B cell (primary cell): ENCODE results near the gene PVALEF. TPM values are rescaled to one million over a fixed set of nuclear protein-coding genes. Genes with fewer than 3 reads are reported as not detected.

Experiments used
- ATAC-seq: fragments of 200-7000 bp; cut with Tn5 transposase; one replicate; pipeline ENCODE4 v1.10.0; 2021; ENCODE audit warnings: low read depth, mild to moderate bottlenecking, moderate number of reproducible peaks, moderate library complexity
- CTCF ChIA-PET: fragments of 350-600 bp; sonication (Branson Sonifier 250); formaldehyde crosslinking; loops from one replicate; lab custom pipeline; 2021; ENCODE audit warnings: antibody characterized with exemption, inconsistent platforms; lab: Charles Lee
- POLR2A ChIA-PET: fragments of 350-600 bp; sonication (Branson Sonifier 250); formaldehyde crosslinking; loops from one replicate; lab custom pipeline; 2021; ENCODE audit warnings: antibody characterized with exemption; lab: Charles Lee
- DNase-seq: peaks from one replicate; pipeline ENCODE4 v3.0.0; 2013
- H2AFZ ChIP-seq: 2 replicates; pipeline ENCODE4 v1.6.1; 2012; ENCODE audit warnings: mild to moderate bottlenecking, low read depth, low read length; ENCODE audit not compliant: insufficient read depth, poor library complexity, severe bottlenecking
- H3K27ac ChIP-seq, 2 donors: 1 replicate in 1 of 2; 2 replicates in 1 of 2; pipeline ENCODE4 v1.5.1; 2012 to 2013; ENCODE audit warnings: low read length in 2 of 2, mild to moderate bottlenecking in 2 of 2, moderate library complexity in 1 of 2
- H3K27me3 ChIP-seq, 4 experiments: fragments of 200-600 bp in 1 of 4; sonication (generic) in 1 of 4; replicated peaks in 1 of 4; 1 replicate in 2 of 4; 2 replicates in 2 of 4; pipeline versions ENCODE4 v1.6.1 to v1.7.0; 2013 to 2016; ENCODE audit warnings: low read length in 3 of 4, mild to moderate bottlenecking in 2 of 4, mixed read lengths in 1 of 4, moderate library complexity in 1 of 4; ENCODE audit not compliant: insufficient read depth in 4 of 4, control insufficient read depth in 3 of 4; ENCODE audit errors: control extremely low read depth in 1 of 4
- H3K36me3 ChIP-seq, 2 experiments: replicated peaks in 1 of 2; 1 replicate in 1 of 2; 2 replicates in 1 of 2; pipeline versions ENCODE4 v1.6.1 to v1.7.1; 2013; ENCODE audit warnings: low read length in 1 of 2; ENCODE audit not compliant: insufficient read depth in 2 of 2, control insufficient read depth in 1 of 2; ENCODE audit errors: control extremely low read depth in 1 of 2, extremely low read depth in 1 of 2
- H3K4me1 ChIP-seq, 2 donors: fragments of 200-600 bp in 1 of 2; sonication (generic) in 1 of 2; 1 replicate in 1 of 2; 2 replicates in 1 of 2; pipeline versions ENCODE4 v1.5.1 to v1.6.1; 2013 to 2017; ENCODE audit warnings: low read length in 2 of 2; ENCODE audit not compliant: control insufficient read depth in 2 of 2, insufficient read depth in 2 of 2
- H3K4me2 ChIP-seq: replicated peaks from 2 replicates; pipeline ENCODE3; 2012; ENCODE audit warnings: mild to moderate bottlenecking, low read depth, low read length; ENCODE audit not compliant: poor library complexity, severe bottlenecking
- H3K4me3 ChIP-seq, 5 experiments: fragments of 200-600 bp in 1 of 5; sonication (generic) in 1 of 5; 1 replicate in 3 of 5; 2 replicates in 2 of 5; pipeline versions ENCODE4 v1.5.1 to v1.7.0; 2011 to 2016; ENCODE audit warnings: low read length in 4 of 5, mild to moderate bottlenecking in 4 of 5, low read depth in 2 of 5, control low read depth in 1 of 5, moderate library complexity in 1 of 5; ENCODE audit not compliant: insufficient read depth in 1 of 5; ENCODE audit errors: control extremely low read depth in 1 of 5, extremely low read depth in 1 of 5
- H3K79me2 ChIP-seq: fragments of 200-600 bp; sonication (generic); one replicate; pipeline ENCODE4 v1.6.0; 2016; ENCODE audit warnings: low read length; ENCODE audit not compliant: control insufficient read depth, insufficient read depth
- H3K9ac ChIP-seq: fragments of 200-600 bp; sonication (generic); 2 replicates; pipeline ENCODE4 v1.6.1; 2017; ENCODE audit warnings: mild to moderate bottlenecking, low read length, moderate library complexity
- H3K9me3 ChIP-seq, 3 donors: one replicate each; pipeline versions ENCODE4 v1.6.1 to v1.7.1; 2013; ENCODE audit warnings: low read length in 2 of 3; ENCODE audit not compliant: control insufficient read depth in 2 of 3, insufficient read depth in 1 of 3; ENCODE audit errors: control extremely low read depth in 1 of 3
- H4K20me1 ChIP-seq: 2 replicates; pipeline ENCODE4 v1.6.0; 2012; ENCODE audit warnings: mild to moderate bottlenecking, low read length; ENCODE audit not compliant: insufficient read depth, control insufficient read depth, poor library complexity, severe bottlenecking
- H3K27ac Mint-ChIP-seq: one replicate; pipeline ENCODE4 v1.8.0; 2021; ENCODE audit warnings: mixed read lengths
- H3K27me3 Mint-ChIP-seq: one replicate; pipeline ENCODE4 v1.8.0; 2021; ENCODE audit warnings: mixed read lengths
- H3K4me1 Mint-ChIP-seq: one replicate; pipeline ENCODE4 v1.8.0; 2021; ENCODE audit warnings: mixed read lengths
- H3K4me3 Mint-ChIP-seq: one replicate; pipeline ENCODE4 v1.8.0; 2021; ENCODE audit warnings: mixed read lengths
- H3K9me3 Mint-ChIP-seq: one replicate; pipeline ENCODE4 v1.8.0; 2022; ENCODE audit warnings: mixed read lengths; ENCODE audit not compliant: insufficient read depth
- EZH2 ChIP-seq: IDR thresholded peaks from 2 replicates; pipeline ENCODE4 v1.6.1; 2012; ENCODE audit warnings: borderline replicate concordance, low read depth, mild to moderate bottlenecking, moderate library complexity, low read length; ENCODE audit not compliant: insufficient read depth, poor library complexity, severe bottlenecking
- WGBS: methylation state at CpG from one replicate; pipeline ENCODE4 v1.1.5; 2013; ENCODE audit warnings: missing lambda C conversion rate; ENCODE audit not compliant: insufficient coverage; 5-methylcytosine and 5-hydroxymethylcytosine counted together
- intact Hi-C: fragments of 100-400 bp; cut with micrococcal nuclease; formaldehyde crosslinking; loops from one replicate; pipeline ENCODE4 v1.10.0; 2022
- polyA plus RNA-seq: library from polyadenylated mRNA; depleted of rRNA; stranded (reverse); fragments of >200 nt; gene quantifications from 2 replicates; pipeline ENCODE4 v1.2.3, GENCODE V29; 2012
- total RNA-seq, 2 donors: library from RNA; stranded (reverse); fragments of 120-200 nt in 1 of 2; gene quantifications; 1 replicate in 1 of 2; 2 replicates in 1 of 2; pipeline versions ENCODE4 v1.2.3 to v1.2.4, GENCODE V29; 2013 to 2022
- TF ChIP-seq, protein P1 (sequence below): fragments of 200-600 bp; IDR thresholded peaks from one replicate; pipeline ENCODE4 v1.8.0; 2022; ENCODE audit warnings: antibody characterized with exemption, mild to moderate bottlenecking

Gene PVALEF
- total and polyA plus RNA-seq, 2 donors (not counting 1 experiment from before 2014, with no cell fraction given) = not detected

DNA sequence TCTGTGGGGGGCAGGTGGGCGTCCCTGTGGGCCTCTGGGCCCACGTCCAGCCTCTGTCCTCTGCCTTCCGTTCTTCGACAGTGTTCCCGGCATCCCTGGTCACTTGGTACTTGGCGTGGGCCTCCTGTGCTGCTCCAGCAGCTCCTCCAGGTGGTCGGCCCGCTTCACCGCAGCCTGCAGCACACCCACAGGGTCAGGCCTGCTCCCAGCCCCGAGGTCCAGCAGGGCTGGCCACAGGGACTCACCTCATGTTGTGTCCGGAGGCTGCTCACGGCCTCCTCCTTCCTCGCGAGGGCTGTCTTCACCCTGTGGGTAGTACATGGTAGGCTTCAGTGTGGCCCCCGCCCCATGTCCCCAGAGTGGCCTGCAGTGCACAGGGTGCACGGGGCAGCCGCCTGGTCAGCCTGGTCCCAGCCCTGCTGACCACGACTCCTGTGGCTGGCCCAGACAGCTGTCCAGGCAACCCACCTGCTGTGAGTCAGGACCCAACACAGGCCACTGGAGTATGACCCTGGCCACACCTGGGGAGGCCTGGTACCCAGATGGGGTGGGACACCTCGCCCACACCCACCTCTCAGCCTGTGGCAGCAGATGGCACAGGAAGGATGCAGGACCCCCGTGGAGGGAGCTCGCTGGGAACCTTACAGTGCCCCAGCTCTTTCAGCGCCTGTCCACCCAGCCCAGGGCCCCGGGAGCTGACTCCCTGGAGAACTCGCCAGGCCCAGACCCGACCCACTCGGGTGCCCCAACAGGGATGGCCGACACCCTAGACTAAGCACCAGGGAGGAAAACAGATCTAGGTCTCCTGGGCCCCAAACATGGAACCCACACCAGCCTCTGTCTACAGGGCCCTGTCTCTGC is 24.6 kb downstream of the PVALEF start:
- CTCF ChIA-PET = interaction anchor here (1.2 kb wide), 1 partner anchor 10 kb away, joined by 3 read pairs; no protein-coding TSS in a partner anchor
- H3K9me3 Mint-ChIP-seq = no peaks in the 10 kb centered on the region
- H3K27me3 Mint-ChIP-seq = no peaks in the 10 kb centered on the region
- no peaks in the 10 kb centered on the region for H3K79me2 ChIP-seq
- H3K27me3 ChIP-seq = no peaks in the 10 kb centered on the region
- H2AFZ ChIP-seq = no peak overlapping the region
- no peak overlapping the region for H3K4me2 ChIP-seq
- ATAC-seq (no peak), DNase-seq (no peak)
- H3K27ac ChIP-seq = no peak overlapping the region
- no peaks in the 10 kb centered on the region for H4K20me1 ChIP-seq
- no peak overlapping the region for H3K9ac ChIP-seq
- no peaks in the 10 kb centered on the region for H3K36me3 ChIP-seq
- intact Hi-C loops = no loop called here
- no peaks in the 10 kb centered on the region for H3K4me1 ChIP-seq
- H3K9me3 ChIP-seq = no peaks in the 10 kb centered on the region
- POLR2A ChIA-PET = no interaction called here
- no peak overlapping the region for H3K4me3 ChIP-seq
- no peak overlapping the region for H3K4me3 Mint-ChIP-seq
- H3K27ac Mint-ChIP-seq = no peak overlapping the region
- no peaks in the 10 kb centered on the region for H3K4me1 Mint-ChIP-seq
- WGBS = 95% methylated on average over 27 of the region's 27 CpGs
- no peak for TF ChIP-seq EZH2
- TF ChIP-seq, protein P1, sequence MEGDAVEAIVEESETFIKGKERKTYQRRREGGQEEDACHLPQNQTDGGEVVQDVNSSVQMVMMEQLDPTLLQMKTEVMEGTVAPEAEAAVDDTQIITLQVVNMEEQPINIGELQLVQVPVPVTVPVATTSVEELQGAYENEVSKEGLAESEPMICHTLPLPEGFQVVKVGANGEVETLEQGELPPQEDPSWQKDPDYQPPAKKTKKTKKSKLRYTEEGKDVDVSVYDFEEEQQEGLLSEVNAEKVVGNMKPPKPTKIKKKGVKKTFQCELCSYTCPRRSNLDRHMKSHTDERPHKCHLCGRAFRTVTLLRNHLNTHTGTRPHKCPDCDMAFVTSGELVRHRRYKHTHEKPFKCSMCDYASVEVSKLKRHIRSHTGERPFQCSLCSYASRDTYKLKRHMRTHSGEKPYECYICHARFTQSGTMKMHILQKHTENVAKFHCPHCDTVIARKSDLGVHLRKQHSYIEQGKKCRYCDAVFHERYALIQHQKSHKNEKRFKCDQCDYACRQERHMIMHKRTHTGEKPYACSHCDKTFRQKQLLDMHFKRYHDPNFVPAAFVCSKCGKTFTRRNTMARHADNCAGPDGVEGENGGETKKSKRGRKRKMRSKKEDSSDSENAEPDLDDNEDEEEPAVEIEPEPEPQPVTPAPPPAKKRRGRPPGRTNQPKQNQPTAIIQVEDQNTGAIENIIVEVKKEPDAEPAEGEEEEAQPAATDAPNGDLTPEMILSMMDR = no peak

DNA sequence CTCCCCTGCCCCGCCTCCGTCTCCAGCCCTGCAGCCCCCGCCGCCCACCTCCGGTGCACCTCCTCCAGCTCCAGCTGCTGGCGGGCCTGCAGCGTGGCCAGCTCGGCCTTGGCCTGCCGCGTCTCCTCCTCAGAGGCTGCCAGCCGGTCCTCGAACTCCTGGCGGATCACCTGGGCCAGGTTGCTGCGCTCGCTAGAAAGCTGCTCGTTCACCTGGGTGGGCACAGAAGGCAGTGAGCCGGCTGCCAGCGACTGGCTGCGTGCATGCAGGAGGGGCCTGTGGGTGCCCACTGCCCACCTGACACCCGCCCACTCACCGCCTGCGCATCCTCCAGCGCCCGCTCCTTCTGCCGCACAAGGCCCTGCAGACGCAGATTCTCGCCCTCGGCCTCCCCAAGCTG is 25.3 kb downstream of the PVALEF start:
- 97% methylated on average over 28 of the region's 28 CpGs for WGBS
- H3K9ac ChIP-seq = no peak overlapping the region
- no peak overlapping the region for H3K4me2 ChIP-seq
- TF ChIP-seq, protein P1 = no peak
- no peak for TF ChIP-seq EZH2
- no peak overlapping the region for H3K4me3 Mint-ChIP-seq
- no peaks in the 10 kb centered on the region for H3K4me1 Mint-ChIP-seq
- ATAC-seq (no peak), DNase-seq (no peak)
- peaks cover 0 to 2% of the 10 kb centered on the region in 2 experiments for H3K36me3 ChIP-seq
- no peaks in the 10 kb centered on the region for H3K9me3 ChIP-seq
- CTCF ChIA-PET = interaction anchor here (0.6 to 1.2 kb wide), 2 partner anchors 9 to 434 kb away, joined by 3 read pairs; no protein-coding TSS in a partner anchor
- H3K4me1 ChIP-seq = no peaks in the 10 kb centered on the region
- no peak overlapping the region for H3K27ac Mint-ChIP-seq
- H3K9me3 Mint-ChIP-seq = no peaks in the 10 kb centered on the region
- intact Hi-C loops = no loop called here
- H4K20me1 ChIP-seq = no peaks in the 10 kb centered on the region
- H3K27me3 ChIP-seq = no peaks in the 10 kb centered on the region
- H3K27ac ChIP-seq = no peak overlapping the region
- no peak overlapping the region for H2AFZ ChIP-seq
- H3K27me3 Mint-ChIP-seq = no peaks in the 10 kb centered on the region
- H3K79me2 ChIP-seq = no peaks in the 10 kb centered on the region
- H3K4me3 ChIP-seq = no peak overlapping the region
- POLR2A ChIA-PET = no interaction called here
